PFSK-1 (cell line): ENCODE measurements around the gene TDRD3.

Source experiments
- FOXP2 ChIP-seq: optimal IDR thresholded peaks from 2 replicates; pipeline ENCODE3; 2011; ENCODE audit warnings: borderline replicate concordance, control low read depth, inconsistent platforms; ENCODE audit not compliant: insufficient read depth; ENCODE audit errors: extremely low read length, extremely low read depth
- POLR2AphosphoS5 ChIP-seq: IDR thresholded peaks from 2 replicates; pipeline ENCODE4 v1.6.1; 2012; ENCODE audit warnings: low read depth, mild to moderate bottlenecking, control low read depth, low read length, moderate library complexity
- TAF1 ChIP-seq: IDR thresholded peaks from 2 replicates; pipeline ENCODE4 v1.6.1; 2012; ENCODE audit warnings: low read length, control low read depth, borderline replicate concordance; ENCODE audit not compliant: insufficient read depth

DNA sequence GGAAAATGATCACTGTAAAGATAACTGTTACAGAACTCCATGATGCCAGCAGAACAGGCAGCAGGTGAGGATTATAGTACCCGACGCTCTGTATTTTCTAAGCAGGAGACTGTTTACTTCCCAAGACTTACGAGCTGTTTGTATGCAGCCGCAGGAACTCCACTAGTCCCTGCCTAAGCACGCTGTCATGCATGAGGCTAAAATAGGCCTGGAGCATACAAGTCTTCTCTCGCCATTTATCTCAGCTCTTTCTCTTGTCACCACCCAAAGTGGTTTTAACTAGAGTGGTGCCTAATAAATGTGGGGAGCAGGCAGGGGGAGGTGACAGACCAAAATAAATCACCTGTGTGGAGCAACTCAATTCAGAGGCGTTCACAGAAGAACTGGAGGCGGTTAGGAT, 175.8 kb downstream of the TDRD3 start:
- no peak for TF ChIP-seq POLR2AphosphoS5
- no peak for TF ChIP-seq TAF1
- no peak for TF ChIP-seq FOXP2
